GM06990 (cell line): ENCODE results near the gene MAP3K14.

Experiments used
- DNase-seq: peaks from one replicate; pipeline ENCODE4 v3.0.0-alpha.2; 2011; ENCODE audit not compliant: insufficient read length; ENCODE audit errors: extremely low read depth
- H3K27me3 ChIP-seq: replicated peaks from 2 replicates; pipeline ENCODE4 v1.6.0; 2011; ENCODE audit warnings: low read length; ENCODE audit not compliant: control insufficient read depth, insufficient read depth
- H3K36me3 ChIP-seq: 2 replicates; pipeline ENCODE4 v1.5.1; 2011; ENCODE audit warnings: low read length; ENCODE audit not compliant: control insufficient read depth, insufficient read depth
- H3K4me3 ChIP-seq: replicated peaks from 2 replicates; pipeline ENCODE4 v1.5.1; 2011; ENCODE audit warnings: low read depth, mild to moderate bottlenecking, control low read depth, low read length
- TF ChIP-seq, protein P1 (sequence below): IDR thresholded peaks from 2 replicates; pipeline ENCODE4 v1.5.1; 2011; ENCODE audit warnings: low read length, control low read depth, mild to moderate bottlenecking, inconsistent platforms; ENCODE audit not compliant: insufficient read depth, poor library complexity, severe bottlenecking

MAP3K14 gene

DNA sequence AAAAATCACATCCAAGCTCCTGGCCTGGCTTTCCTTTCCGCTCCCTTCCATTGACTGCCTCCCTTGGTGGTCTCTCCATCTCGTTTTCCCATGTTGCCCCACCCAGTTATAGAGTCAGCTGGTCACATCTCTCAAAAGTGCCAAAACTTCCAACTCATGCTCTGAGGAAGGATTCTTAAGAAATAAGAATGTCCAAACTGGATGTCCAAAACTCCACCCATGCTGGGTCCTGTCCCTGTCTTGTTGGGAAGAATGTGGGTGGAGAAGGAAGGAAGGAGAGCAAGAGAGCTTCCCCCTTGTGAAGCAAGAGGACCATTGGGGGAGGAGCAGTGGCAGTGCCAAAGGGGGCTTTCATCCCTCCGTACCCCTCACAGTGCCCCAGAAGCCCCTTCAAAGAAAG is 44.6 kb upstream of the MAP3K14 start:
- no peak for DNase-seq
- TF ChIP-seq, protein P1, sequence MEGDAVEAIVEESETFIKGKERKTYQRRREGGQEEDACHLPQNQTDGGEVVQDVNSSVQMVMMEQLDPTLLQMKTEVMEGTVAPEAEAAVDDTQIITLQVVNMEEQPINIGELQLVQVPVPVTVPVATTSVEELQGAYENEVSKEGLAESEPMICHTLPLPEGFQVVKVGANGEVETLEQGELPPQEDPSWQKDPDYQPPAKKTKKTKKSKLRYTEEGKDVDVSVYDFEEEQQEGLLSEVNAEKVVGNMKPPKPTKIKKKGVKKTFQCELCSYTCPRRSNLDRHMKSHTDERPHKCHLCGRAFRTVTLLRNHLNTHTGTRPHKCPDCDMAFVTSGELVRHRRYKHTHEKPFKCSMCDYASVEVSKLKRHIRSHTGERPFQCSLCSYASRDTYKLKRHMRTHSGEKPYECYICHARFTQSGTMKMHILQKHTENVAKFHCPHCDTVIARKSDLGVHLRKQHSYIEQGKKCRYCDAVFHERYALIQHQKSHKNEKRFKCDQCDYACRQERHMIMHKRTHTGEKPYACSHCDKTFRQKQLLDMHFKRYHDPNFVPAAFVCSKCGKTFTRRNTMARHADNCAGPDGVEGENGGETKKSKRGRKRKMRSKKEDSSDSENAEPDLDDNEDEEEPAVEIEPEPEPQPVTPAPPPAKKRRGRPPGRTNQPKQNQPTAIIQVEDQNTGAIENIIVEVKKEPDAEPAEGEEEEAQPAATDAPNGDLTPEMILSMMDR = no peak
- no peaks in the 10 kb centered on the region for H3K27me3 ChIP-seq
- H3K4me3 ChIP-seq = no peak overlapping the region
- no peaks in the 10 kb centered on the region for H3K36me3 ChIP-seq

GRCh38 chr17:45357364-45357997 is 40.7 kb upstream of the MAP3K14 start:
- peak; percentile 66 for DNase-seq
- TF ChIP-seq, protein P1 = no peak

GRCh38 chr17:45355087-45355486 is 38.3 kb upstream of the MAP3K14 start:
- H3K4me3 ChIP-seq = no peak overlapping the region
- no peaks in the 10 kb centered on the region for H3K27me3 ChIP-seq
- TF ChIP-seq, protein P1 = no peak
- no peak for DNase-seq
- no peaks in the 10 kb centered on the region for H3K36me3 ChIP-seq

More at GRCh38 chr17:45357364-45357997, 40.7 kb upstream of the MAP3K14 start:
- H3K36me3 ChIP-seq = no peaks in the 10 kb centered on the region
- no peaks in the 10 kb centered on the region for H3K27me3 ChIP-seq
- peak overlapping the region; percentile 27; the same call in 1 of the 2 replicates for H3K4me3 ChIP-seq

- no peak overlapping the region for H3K4me3 ChIP-seq
- peak; percentile 63 for DNase-seq
- no peaks in the 10 kb centered on the region for H3K27me3 ChIP-seq
- H3K36me3 ChIP-seq = no peaks in the 10 kb centered on the region
- TF ChIP-seq, protein P1 = no peak
These were observed 36.2 kb upstream of the MAP3K14 start for GRCh38 chr17:45353043-45353442.

DNA sequence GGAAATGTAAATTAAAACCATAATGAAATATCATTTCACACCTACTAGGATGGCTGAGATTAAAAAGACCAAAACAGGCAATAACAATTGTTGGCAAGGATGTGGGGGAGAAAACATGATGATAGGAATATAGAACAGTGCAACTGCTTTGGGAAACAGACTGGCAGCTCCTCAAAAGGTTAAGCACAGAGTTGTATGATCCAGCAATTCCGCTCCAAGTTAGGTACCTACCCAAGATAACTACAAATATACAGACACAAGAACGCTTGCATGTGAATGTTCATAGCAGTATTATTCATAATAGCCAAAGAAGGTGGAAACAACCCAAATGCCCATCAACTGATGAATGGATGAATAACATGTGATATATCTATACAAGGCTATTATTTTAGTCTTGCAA is 35.0 kb upstream of the MAP3K14 start:
- no peaks in the 10 kb centered on the region for H3K27me3 ChIP-seq
- no peaks in the 10 kb centered on the region for H3K36me3 ChIP-seq
- TF ChIP-seq, protein P1 = no peak
- H3K4me3 ChIP-seq = no peak overlapping the region
- no peak for DNase-seq

DNA sequence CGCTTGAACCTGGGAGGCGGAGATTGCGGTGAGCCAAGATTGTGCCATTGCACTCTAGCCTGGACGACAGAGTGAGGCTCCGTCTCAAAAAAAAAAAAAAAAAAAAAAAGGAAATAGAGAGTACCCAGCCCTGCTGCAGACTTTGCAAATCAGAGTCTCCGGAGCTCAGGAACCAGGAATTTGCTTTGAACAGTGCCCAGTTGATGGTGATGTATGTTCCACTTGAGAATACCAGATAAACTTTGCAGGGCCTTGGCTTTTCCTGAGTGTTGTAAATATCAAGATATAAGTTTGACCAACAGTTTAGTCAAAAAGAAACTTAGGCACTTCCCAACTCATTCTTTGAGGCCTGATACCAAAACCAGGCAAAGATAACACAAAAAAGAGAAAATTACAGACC is 30.6 kb upstream of the MAP3K14 start:
- no peaks in the 10 kb centered on the region for H3K27me3 ChIP-seq
- no peak for DNase-seq
- TF ChIP-seq, protein P1 = no peak
- no peak overlapping the region for H3K4me3 ChIP-seq
- H3K36me3 ChIP-seq = no peaks in the 10 kb centered on the region; the same call in 1 of the 2 replicates
